ENCODE measurements around the gene CD300A.
"Not testable (repeated sequence)": the region's sequence is repeated elsewhere in the genome, so short reads cannot be mapped to it uniquely, and the experiment has no call there.

The CD300A gene

DNA sequence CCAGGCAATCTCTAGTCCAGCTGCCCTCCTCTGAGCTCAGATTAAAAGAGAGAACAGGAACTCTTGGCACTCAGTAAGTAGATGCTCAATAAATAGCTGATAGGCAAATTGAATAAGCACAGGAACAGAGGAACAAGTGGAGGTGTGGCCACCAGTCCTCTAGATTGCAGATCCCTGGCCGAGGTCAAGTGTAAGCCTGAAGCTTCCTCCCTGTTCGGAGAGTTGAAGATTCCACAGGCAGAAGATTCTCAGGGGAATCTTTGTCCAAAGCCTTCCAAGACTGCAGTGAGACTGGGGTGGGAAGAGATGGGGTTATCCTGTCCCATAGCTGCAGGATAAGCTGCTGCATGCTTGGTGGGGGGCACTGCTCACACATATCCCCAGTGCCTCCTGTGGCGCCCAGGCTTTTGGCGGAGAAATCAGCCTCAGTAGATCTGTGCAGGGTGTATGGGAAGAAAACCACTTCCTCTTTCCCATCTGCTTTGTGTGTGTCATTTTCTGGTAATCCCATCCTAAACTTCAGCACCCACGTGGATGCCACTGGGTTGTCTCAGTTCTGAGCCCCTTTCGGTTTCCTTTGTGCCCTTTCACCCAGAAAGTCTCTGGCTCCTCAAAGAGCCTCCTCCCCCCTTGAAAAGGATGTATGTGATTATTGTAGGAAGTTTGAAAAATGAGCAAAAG is 12.1 kb downstream of the CD300A start:
- DNase-seq (ENCODE audit: low read depth) = no peak

DNA sequence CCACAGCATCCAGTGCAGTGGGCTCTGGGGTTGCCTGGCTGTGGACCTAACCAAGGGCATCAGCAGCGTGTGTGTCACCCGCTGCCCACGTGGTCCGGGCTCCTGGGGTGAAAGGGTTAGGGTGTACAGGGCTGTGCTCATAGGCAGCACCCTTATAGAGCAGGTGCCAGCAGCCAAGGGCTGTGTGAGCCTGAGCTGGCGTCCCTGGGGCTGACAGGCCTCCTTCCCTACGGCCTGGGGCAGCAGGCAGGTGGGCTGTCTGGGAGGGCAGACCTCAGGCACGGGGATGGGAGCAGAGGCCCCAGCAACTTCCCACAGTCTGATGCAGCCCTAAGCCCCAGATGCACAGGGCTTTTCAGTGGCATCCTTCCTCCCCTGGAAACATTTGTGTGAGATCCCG is 13.9 kb downstream of the CD300A start:
- DNase-seq (ENCODE audit: low read depth) = no peak

- DNase-seq (ENCODE audit: low read depth) = no peak
These were observed 15.2 kb downstream of the CD300A start for GRCh38 chr17:74481621-74482020.

DNA sequence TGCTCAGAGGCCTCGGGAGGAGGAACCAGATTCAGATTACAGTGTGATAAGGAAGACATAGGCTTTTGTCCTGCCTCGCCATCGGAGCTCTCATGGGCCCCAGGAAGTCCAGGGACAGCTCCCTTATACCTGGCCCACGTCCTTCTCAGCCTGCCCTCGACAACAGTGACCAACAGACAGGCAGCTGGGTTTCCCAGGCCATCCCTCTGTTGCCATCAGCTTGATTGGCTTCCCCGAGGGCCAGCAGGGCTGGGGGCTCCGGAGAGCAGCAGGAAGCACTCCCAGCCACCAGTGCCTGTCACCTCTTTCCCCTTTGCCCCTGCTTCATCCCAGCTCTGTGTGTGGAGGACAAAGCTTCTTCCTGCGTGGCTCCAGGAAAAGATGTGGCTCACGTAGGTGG is 17.6 kb downstream of the CD300A start:
- DNase-seq (ENCODE audit: low read depth) = no peak

GRCh38 chr17:74485022-74485743 is 18.7 kb downstream of the CD300A start:
- DNase-seq (ENCODE audit: low read depth) = no peak

GRCh38 chr17:74485841-74486240 is 19.4 kb downstream of the CD300A start:
- no peak for DNase-seq (ENCODE audit: low read depth)

DNA sequence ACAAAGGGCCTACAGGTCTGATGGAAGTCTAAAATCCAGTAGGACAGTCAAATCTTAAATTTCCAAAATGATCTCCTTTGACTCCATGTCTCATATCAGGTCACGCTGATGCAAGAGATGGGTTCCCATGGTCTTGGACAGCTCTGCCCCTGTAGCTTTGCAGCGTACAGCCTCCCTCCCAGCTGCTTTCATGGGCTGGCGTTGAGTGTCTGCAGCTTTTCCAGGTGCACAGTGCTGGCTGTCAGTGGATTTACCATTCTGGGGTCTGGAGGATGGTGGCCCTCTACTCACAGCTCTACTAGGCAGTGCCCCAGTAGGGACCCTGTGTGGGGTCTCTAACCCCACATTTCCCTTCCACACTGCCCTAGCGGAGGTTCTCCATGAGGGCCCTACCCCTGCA is 21.8 kb downstream of the CD300A start:
- DNase-seq (ENCODE audit: low read depth) = not testable (repeated sequence)

- no peak for DNase-seq (ENCODE audit: low read depth)
These were observed 24.3 kb downstream of the CD300A start for GRCh38 chr17:74490716-74491115.

DNA sequence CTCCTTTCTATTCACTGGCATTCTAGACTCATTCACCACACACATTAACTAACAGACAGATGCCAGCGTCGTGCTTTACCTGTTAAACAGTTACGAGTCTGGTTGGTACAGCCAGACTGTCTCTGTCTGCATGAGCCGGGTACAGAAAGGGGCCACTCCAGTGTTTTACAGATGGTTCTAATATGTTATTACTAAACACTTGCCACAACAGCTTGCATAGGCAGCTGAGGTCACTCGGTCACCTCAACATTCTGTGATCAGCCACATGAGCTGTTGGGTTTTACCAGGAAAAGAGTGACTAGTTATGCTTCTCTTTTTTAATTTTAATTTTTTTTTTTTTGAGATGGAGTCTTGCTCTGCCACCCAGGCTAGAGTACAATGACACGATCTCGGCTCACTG is 25.2 kb downstream of the CD300A start:
- DNase-seq (ENCODE audit: low read depth) = no peak

DNA sequence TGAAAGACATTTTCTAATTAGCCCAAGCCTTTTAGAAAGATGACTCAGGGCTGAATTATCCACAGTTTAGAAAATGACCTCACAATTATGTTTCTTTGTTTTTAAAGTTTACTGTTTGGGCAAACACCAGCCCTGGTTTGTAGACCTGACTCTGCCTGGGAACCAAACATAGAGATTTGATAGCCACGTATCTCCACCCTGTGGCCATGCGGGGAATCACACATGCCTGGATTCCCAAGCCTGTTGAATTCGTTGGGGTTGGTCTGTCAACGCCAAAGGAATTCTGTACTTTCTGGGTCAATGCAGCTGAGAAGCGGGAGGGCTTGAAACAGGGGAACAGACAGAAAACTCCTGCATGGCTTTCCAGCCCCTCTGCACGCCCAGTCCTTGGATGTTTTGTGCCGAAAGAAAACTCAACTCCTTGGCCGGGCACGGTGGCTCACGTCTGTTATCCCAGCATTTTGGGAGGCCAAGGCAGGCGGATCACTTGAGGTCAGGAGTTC is 26.9 kb downstream of the CD300A start:
- DNase-seq (ENCODE audit: low read depth) = peak; percentile 61

DNA sequence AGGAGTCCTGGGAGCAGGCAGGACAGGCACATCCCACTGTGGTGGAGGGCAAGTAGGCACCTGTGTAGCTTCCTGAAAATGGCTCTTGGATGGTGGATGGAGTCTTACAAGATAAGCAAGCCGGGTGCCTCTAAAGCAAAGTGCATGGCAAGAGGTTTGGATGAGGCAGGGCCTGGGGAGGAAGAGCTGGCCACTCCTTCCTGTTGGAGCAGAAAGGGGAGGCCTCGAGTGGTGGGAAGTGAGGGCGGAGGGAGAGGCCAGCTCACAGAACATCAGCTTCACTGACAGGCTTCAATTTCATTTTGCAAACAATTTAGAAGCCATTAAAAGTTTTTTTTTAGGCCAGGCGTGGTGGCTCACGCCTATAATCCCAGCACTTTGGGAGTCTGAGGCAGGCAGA is 31.0 kb downstream of the CD300A start:
- no peak for DNase-seq (ENCODE audit: low read depth)

DNA sequence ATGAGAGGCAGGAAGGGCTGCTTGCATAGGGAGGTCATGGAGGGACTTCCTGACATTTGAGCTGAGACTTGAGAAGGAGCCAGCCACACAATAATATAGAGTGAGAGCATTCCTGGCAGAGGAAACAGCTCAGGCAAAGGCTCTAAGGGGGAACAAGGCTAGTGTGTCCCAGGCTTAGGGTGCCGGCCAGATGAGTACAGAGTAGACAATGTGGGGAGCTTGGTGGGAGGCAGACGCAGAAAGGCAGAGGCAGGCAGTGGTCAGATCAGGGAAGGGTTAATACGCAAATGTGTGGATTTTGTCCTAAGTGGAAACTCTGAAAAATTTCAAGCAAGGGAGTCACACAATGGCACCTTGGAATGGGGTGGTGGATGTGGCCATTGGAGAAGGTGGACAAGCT is 33.6 kb downstream of the CD300A start:
- no peak for DNase-seq (ENCODE audit: low read depth)

DNA sequence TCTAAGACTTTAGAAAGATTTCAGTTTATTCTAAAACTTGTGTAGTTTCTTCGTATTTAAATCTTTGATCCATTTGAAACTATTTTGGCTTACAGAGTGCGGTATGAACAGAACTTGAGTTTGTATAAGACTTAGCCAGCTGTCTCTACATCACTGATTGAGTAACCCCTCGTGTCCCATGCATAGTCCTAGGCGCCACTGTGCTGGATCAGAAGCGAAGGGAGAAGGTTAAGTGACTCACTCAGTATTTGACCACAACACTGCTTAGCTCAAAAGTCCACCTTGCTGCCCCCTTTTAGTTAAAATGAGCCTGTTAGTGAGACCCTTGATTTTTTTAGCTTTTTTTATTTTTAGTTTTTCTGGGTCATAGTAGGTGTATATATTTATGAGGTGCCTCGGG is 36.4 kb downstream of the CD300A start:
- no peak for DNase-seq (ENCODE audit: low read depth)

- not testable (repeated sequence) for DNase-seq (ENCODE audit: low read depth)
These were observed 37.5 kb downstream of the CD300A start for GRCh38 chr17:74503949-74504348.

DNA sequence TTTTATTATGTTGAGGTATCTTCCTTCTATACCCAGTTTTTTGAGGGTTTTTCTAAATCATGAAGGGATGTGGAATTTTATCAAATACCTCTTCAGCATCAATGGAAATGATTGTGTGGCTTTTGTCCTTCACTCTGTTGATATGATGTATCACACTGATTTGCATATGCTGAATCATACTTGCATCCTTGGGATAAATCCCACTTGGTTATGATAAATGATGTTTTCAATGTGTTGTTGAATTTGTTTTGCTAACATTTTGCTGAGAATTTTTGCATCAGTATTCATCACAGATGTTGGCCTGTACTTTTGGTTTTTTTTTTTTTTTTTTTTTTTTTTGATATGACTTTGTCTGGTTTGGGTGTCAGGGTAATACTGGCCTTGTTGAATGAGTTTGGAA is 41.7 kb downstream of the CD300A start:
- DNase-seq (ENCODE audit: low read depth) = no peak

DNA sequence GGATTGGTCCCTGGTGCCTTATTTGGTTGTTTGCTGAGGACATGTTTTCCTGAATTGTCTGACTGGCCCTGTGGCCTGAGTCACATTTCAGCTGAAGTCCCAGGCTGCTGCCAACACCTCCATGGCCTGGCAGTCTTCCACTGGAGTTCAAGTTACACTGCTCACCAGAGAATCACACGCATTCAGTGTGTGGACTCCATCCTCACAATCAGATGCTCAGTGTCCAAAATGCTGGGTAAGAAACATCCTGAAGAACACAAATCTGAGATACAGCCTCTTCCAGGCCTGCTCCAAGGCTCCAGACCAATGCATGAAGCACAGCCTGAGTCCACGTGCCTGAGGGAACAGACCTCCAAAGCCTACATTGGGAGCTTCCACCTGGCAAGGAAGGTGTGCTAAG is 45.6 kb downstream of the CD300A start:
- no peak for DNase-seq (ENCODE audit: low read depth)

- DNase-seq (ENCODE audit: low read depth) = no peak
These were observed 46.2 kb downstream of the CD300A start for GRCh38 chr17:74512624-74513091.

- DNase-seq (ENCODE audit: low read depth) = peak; percentile 44
These were observed 47.7 kb downstream of the CD300A start for GRCh38 chr17:74513987-74514631.

DNA sequence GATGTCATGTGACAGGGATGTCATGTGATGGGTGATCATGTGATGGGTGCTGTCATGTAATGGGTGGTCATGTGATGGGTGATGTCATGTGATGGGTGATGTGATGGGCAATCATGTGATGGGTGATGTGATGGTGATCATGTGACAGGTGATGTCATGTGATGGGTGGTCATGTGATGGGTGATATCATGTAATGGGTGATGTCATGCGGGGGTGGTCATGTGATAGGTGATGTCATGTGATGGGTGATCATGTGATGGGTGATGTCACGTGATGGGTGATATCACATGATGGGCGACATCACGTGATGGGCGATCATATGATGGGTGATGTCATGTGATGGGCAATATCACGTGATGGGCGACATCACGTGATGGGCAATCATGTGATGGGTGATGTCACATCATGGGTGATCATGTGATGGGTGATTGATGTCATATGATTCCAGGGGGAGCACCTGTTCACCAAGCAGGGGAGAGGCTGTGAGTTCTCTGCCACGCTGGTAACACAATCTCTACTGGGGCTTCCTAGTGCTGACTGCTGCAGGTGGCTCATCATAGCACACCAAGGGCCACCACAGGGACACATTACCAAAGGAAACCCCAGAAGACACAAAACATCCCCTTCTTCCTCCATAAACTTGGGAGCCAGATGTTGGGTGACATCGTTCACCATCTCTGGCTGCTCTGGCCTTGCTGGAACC is 48.3 kb downstream of the CD300A start:
- no peak for DNase-seq (ENCODE audit: low read depth)

DNA sequence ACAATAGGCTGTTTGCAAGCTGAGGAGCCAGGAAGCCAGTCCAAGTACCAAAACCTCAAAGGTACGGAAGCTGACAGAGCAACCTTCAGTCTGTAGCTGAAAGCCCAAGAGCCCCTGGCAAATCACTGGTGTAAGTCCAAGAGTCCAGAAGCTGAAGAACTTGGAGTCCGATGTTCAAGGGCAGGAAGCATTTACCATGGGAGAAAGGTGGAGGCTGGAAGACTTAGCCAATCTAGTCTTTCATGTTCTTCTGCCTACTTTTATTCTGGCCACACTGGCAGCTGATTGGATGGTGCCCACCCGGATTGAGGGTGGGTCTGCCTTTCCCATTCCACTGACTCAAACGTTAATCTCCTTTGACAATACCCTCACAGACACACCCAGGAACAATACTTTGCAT is 49.5 kb downstream of the CD300A start:
- DNase-seq (ENCODE audit: low read depth) = no peak

DNA sequence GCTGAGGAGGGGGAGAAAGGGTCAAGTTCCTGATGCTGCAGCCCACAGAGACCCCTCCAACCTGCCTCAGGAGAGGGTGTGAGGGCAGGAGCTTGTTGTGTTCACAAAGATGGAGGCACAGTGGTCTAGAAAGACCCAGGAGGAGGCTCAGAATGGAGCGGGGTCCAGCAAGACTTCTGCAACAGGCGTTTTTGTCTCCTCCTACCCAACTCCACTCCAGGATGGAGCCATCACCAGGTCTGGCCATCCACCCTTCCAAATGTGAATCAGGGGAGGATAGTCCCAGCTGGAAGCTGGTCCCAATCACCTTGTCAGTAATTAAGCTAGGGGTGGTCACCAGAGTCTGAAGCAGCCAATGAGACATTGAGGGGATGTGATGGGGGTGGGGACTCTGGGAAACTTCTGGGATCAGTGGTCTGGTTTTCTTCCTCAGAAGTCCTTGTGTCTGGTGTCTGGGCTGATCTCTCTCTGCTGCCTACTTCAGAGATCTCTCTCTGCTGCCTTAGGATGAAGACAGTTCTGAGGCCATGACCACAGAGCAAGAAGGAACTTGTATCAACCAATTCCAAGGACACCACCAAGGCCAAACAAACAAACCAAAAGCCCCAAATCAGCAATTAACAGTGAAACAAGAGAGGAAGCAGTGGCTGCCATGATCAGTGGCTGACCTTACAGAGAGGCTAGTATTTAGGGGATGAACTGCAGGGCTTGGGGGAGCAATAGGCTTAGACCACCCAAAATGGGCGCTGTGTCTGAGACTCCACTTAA is 50.3 kb downstream of the CD300A start:
- no peak for DNase-seq (ENCODE audit: low read depth)
